AG09319 (cell line): ENCODE data around the gene NTN5.

Experiments
- DNase-seq: peaks from one replicate; pipeline ENCODE4 v3.0.0-alpha.2; 2010; ENCODE audit warnings: low read depth; ENCODE audit errors: extremely low read depth
- CTCF ChIP-seq: IDR thresholded peaks from 2 replicates; pipeline ENCODE4 v1.5.1; 2011; ENCODE audit warnings: low read depth, mild to moderate bottlenecking, inconsistent platforms, low read length, moderate library complexity

Gene NTN5

GRCh38 chr19:48654299-48655059, 18.3 kb downstream of the NTN5 start:
- no peak for TF ChIP-seq CTCF
- no peak for DNase-seq

GRCh38 chr19:48651683-48652048, 21.2 kb downstream of the NTN5 start:
- no peak for TF ChIP-seq CTCF
- DNase-seq, result no peak

GRCh38 chr19:48650974-48651682, 21.7 kb downstream of the NTN5 start:
- no peak for DNase-seq
- TF ChIP-seq CTCF, result no peak

GRCh38 chr19:48648134-48648533, 24.7 kb downstream of the NTN5 start:
- no peak for TF ChIP-seq CTCF
- no peak for DNase-seq

GRCh38 chr19:48646722-48647216, 26.0 kb downstream of the NTN5 start:
- TF ChIP-seq CTCF, result no peak
- no peak for DNase-seq

GRCh38 chr19:48646001-48646721, 26.7 kb downstream of the NTN5 start, which contains the start of gene CA11:
Gene CA11 (minus strand): TSS chr19:48646187. CDS start chr19:48645632, 555 bp downstream.
- TF ChIP-seq CTCF, result peak; percentile 84
- DNase-seq, result no peak
